Effector memory CD8-positive, alpha-beta T cell (primary cell): ENCODE results near the gene STK10.

Experiments used
- ATAC-seq: fragments of 150-1000 bp; cut with Tn5 transposase; replicated peaks from 2 replicates; pipeline ENCODE4 v1.10.0; 2021; ENCODE audit warnings: mild to moderate bottlenecking, moderate library complexity
- DNase-seq, 3 experiments: peaks; one replicate each; pipeline ENCODE4 v3.0.0; 2021
- H3K27ac Mint-ChIP-seq, 2 donors: one replicate each; pipeline ENCODE4 v1.8.0; 2022; ENCODE audit warnings: mild to moderate bottlenecking in 2 of 2, mixed read lengths in 2 of 2, moderate library complexity in 2 of 2
- H3K27me3 Mint-ChIP-seq, 2 donors: one replicate each; pipeline ENCODE4 v1.8.0; 2022; ENCODE audit warnings: mixed read lengths in 2 of 2
- H3K36me3 Mint-ChIP-seq: one replicate; pipeline ENCODE4 v1.8.0; 2022; ENCODE audit warnings: mild to moderate bottlenecking, moderate library complexity, mixed read lengths; ENCODE audit not compliant: insufficient read depth
- H3K4me1 Mint-ChIP-seq, 2 donors: one replicate each; pipeline ENCODE4 v1.8.0; 2022; ENCODE audit warnings: low read depth in 2 of 2, mixed read lengths in 2 of 2
- H3K4me3 Mint-ChIP-seq, 2 donors: one replicate each; pipeline ENCODE4 v1.8.0; 2022; ENCODE audit warnings: mild to moderate bottlenecking in 2 of 2, mixed read lengths in 2 of 2, moderate library complexity in 2 of 2
- H3K9me3 Mint-ChIP-seq, 2 donors: one replicate each; pipeline ENCODE4 v1.8.0; 2022; ENCODE audit warnings: mixed read lengths in 2 of 2

The STK10 gene

GRCh38 chr5:172065431-172066065, 122.5 kb downstream of the STK10 start:
- no peak for DNase-seq
- H3K27ac Mint-ChIP-seq: peak overlapping the region; percentile 93 to 94
- H3K36me3 Mint-ChIP-seq: peaks cover 90% of the 10 kb centered on the region
- H3K4me1 Mint-ChIP-seq: peaks cover 46 to 55% of the 10 kb centered on the region in 2 donors
- no peaks in the 10 kb centered on the region for H3K27me3 Mint-ChIP-seq
- ATAC-seq: no peak
- H3K9me3 Mint-ChIP-seq: no peaks in the 10 kb centered on the region
- peak overlapping the region; percentile 67 to 75 for H3K4me3 Mint-ChIP-seq

GRCh38 chr5:172064766-172065165, 123.3 kb downstream of the STK10 start:
- Mint-ChIP-seq H3K4me3 (no peak overlapping the region), H3K4me1 (peaks cover 43 to 51% of the 10 kb centered on the region in 2 donors), H3K27ac (peak overlapping the region; percentile 93 to 94)

GRCh38 chr5:172064358-172064757, 123.7 kb downstream of the STK10 start:
- H3K4me1 Mint-ChIP-seq: peaks cover 41 to 51% of the 10 kb centered on the region in 2 donors
- no peaks in the 10 kb centered on the region for H3K27me3 Mint-ChIP-seq
- ATAC-seq (no peak), DNase-seq (no peak)
- H3K4me3 Mint-ChIP-seq: peak overlapping the region in 1 of 2 donors; percentile 20
- H3K27ac Mint-ChIP-seq: peak overlapping the region; percentile 77 to 94
- H3K36me3 Mint-ChIP-seq: peaks cover 92% of the 10 kb centered on the region
- H3K9me3 Mint-ChIP-seq: no peaks in the 10 kb centered on the region

More at GRCh38 chr5:172064766-172065165, 123.3 kb downstream of the STK10 start:
- ATAC-seq: no peak
- no peaks in the 10 kb centered on the region for H3K27me3 Mint-ChIP-seq
- DNase-seq: no peak
- peaks cover 91% of the 10 kb centered on the region for H3K36me3 Mint-ChIP-seq
- H3K9me3 Mint-ChIP-seq: no peaks in the 10 kb centered on the region

- H3K9me3 Mint-ChIP-seq: no peaks in the 10 kb centered on the region
- H3K36me3 Mint-ChIP-seq: peaks cover 97% of the 10 kb centered on the region
- DNase-seq (no peak), ATAC-seq (no peak)
- no peaks in the 10 kb centered on the region for H3K27me3 Mint-ChIP-seq
- H3K4me1 Mint-ChIP-seq: peaks cover 38 to 47% of the 10 kb centered on the region in 2 donors
- H3K4me3 Mint-ChIP-seq: peak overlapping the region; percentile 20 to 33
- peak overlapping the region; percentile 77 to 94 for H3K27ac Mint-ChIP-seq
Measured at GRCh38 chr5:172063463-172064235, 124.4 kb downstream of the STK10 start.

- Mint-ChIP-seq H3K4me3 (no peak overlapping the region), H3K27ac (peak overlapping the region in 1 of 2 donors; percentile 66), H3K9me3 (no peaks in the 10 kb centered on the region), H3K27me3 (no peaks in the 10 kb centered on the region), H3K36me3 (peaks cover 100% of the 10 kb centered on the region), H3K4me1 (peaks cover 17 to 29% of the 10 kb centered on the region in 2 donors)
- no peak for ATAC-seq
- no peak for DNase-seq
Measured at GRCh38 chr5:172059661-172060100, 128.3 kb downstream of the STK10 start.

GRCh38 chr5:172058088-172058487, 129.9 kb downstream of the STK10 start:
- H3K9me3 Mint-ChIP-seq: no peaks in the 10 kb centered on the region
- DNase-seq (no peak), ATAC-seq (no peak)
- no peak overlapping the region for H3K4me3 Mint-ChIP-seq
- H3K4me1 Mint-ChIP-seq: peaks cover 8 to 18% of the 10 kb centered on the region in 2 donors
- H3K27me3 Mint-ChIP-seq: no peaks in the 10 kb centered on the region
- peak overlapping the region; percentile 89 to 95 for H3K27ac Mint-ChIP-seq
- peaks cover 100% of the 10 kb centered on the region for H3K36me3 Mint-ChIP-seq

GRCh38 chr5:172055996-172056395, 132.0 kb downstream of the STK10 start:
- Mint-ChIP-seq H3K4me3 (no peak overlapping the region), H3K36me3 (peaks cover 100% of the 10 kb centered on the region), H3K9me3 (no peaks in the 10 kb centered on the region), H3K27ac (peak overlapping the region; percentile 53 to 95), H3K27me3 (no peaks in the 10 kb centered on the region), H3K4me1 (peaks cover 10 to 23% of the 10 kb centered on the region in 2 donors)
- DNase-seq (no peak), ATAC-seq (no peak)

- peak overlapping the region; percentile 53 to 95 for H3K27ac Mint-ChIP-seq
- H3K4me1 Mint-ChIP-seq: peaks cover 10 to 23% of the 10 kb centered on the region in 2 donors
- H3K4me3 Mint-ChIP-seq: no peak overlapping the region
- DNase-seq (no peak), ATAC-seq (no peak)
- peaks cover 100% of the 10 kb centered on the region for H3K36me3 Mint-ChIP-seq
- H3K9me3 Mint-ChIP-seq: no peaks in the 10 kb centered on the region
- no peaks in the 10 kb centered on the region for H3K27me3 Mint-ChIP-seq
Measured at GRCh38 chr5:172055421-172055820, 132.6 kb downstream of the STK10 start.

- no peak for ATAC-seq
Measured at GRCh38 chr5:172054611-172055153, 133.3 kb downstream of the STK10 start.

GRCh38 chr5:172052450-172053236, 135.4 kb downstream of the STK10 start:
- H3K4me1 Mint-ChIP-seq: peaks cover 15 to 17% of the 10 kb centered on the region in 2 donors
- H3K9me3 Mint-ChIP-seq: no peaks in the 10 kb centered on the region
- no peak overlapping the region for H3K4me3 Mint-ChIP-seq
- no peak for ATAC-seq
- H3K36me3 Mint-ChIP-seq: peaks cover 100% of the 10 kb centered on the region
- H3K27ac Mint-ChIP-seq: peak overlapping the region; percentile 76 to 85
- no peak for DNase-seq
- H3K27me3 Mint-ChIP-seq: no peaks in the 10 kb centered on the region

More at GRCh38 chr5:172054611-172055153, 133.3 kb downstream of the STK10 start:
- Mint-ChIP-seq H3K36me3 (peaks cover 100% of the 10 kb centered on the region), H3K27me3 (no peaks in the 10 kb centered on the region), H3K4me3 (no peak overlapping the region), H3K4me1 (peaks cover 10 to 21% of the 10 kb centered on the region in 2 donors), H3K9me3 (no peaks in the 10 kb centered on the region), H3K27ac (peak overlapping the region; percentile 76 to 85)
- no peak for DNase-seq

GRCh38 chr5:172051643-172052339, 136.2 kb downstream of the STK10 start:
- Mint-ChIP-seq H3K4me1 (peaks cover 8 to 10% of the 10 kb centered on the region in 2 donors), H3K27me3 (no peaks in the 10 kb centered on the region), H3K4me3 (peak overlapping the region in 1 of 2 donors; percentile 4), H3K9me3 (no peaks in the 10 kb centered on the region), H3K36me3 (peaks cover 100% of the 10 kb centered on the region), H3K27ac (peak overlapping the region; percentile 67 to 74)
- DNase-seq: no peak
- no peak for ATAC-seq

- Mint-ChIP-seq H3K27me3 (no peaks in the 10 kb centered on the region), H3K27ac (peak overlapping the region in 1 of 2 donors; percentile 83), H3K4me3 (no peak overlapping the region), H3K36me3 (peaks cover 95% of the 10 kb centered on the region), H3K9me3 (no peaks in the 10 kb centered on the region), H3K4me1 (peaks cover 5 to 10% of the 10 kb centered on the region in 2 donors)
- ATAC-seq (no peak), DNase-seq (no peak)
Measured at GRCh38 chr5:172050080-172050479, 137.9 kb downstream of the STK10 start.
